ENCODE results near the gene TRPV2.
A peak's percentile ranks its signal among the peaks of the same experiment; 100 is the strongest.

Gene TRPV2

DNA sequence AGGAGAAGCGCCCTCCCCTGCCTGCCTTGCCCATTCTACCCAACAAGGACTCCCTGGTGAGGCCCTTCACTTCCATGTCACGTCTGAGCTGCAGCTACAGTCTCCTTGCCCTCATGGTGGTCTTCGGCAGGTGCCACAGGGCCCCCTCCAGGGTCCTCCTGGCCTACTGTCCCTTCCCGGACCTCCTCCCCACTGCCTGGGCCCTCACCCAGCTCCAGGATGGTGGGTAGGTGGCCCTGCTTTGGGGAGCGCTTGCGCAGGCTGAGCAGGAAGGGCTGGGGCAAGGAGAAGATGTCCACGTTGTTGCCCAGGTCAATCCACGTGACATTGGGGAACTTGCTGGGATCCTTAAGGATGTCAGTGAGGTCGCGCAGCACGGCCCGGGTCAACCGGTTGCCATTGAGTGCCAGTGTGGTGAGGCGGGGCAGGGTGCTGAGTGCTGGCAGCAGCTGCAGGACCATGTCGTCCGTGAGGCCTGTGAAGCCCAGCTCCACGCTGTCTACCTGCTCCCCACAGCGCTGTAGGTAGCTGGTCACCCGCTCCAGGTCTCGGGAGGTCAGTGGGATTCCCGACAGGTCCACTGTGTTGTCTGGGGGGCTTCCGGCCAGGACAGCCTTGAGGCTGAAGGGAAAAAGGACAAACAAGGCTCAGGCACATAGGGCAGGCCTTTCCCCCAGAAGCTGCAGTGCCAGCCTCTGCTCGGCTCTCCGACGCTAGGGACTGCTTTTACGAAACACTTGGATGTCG lies 28.3 kb downstream of the TRPV2 start:
- no peak overlapping the region for H3K56ac ChIP-seq (ENCODE audit: low read length)
- no peak overlapping the region for H3K4me2 ChIP-seq (ENCODE audit: low read length)
- no peak overlapping the region for H3K23ac ChIP-seq (ENCODE audit: low read length)
- no peak overlapping the region for H2BK120ac ChIP-seq (ENCODE audit: low read depth, low read length)
- no CpG with 5 or more reads among the region's 27 CpGs for WGBS (ENCODE audit: extremely low coverage, insufficient coverage, low lambda C conversion rate)
- H3K4ac ChIP-seq (ENCODE audit: low read depth, low read length), result no peak overlapping the region
- H3K36me3 ChIP-seq (ENCODE audit: control insufficient read depth, insufficient read depth, low read length), result peaks cover 27% of the 10 kb centered on the region
- H3K4me1 ChIP-seq (ENCODE audit: control insufficient read depth, low read depth, low read length), result peaks cover 7% of the 10 kb centered on the region
- H3K79me2 ChIP-seq (ENCODE audit: control insufficient read depth, insufficient read depth, low read length), result peaks cover 21% of the 10 kb centered on the region
- peaks cover 7% of the 10 kb centered on the region for H3K79me1 ChIP-seq (ENCODE audit: low read length)
- H3K9ac ChIP-seq (ENCODE audit: low read length), result no peak overlapping the region
- no peak overlapping the region for H3K4me3 ChIP-seq (ENCODE audit: low read length)
- H4K8ac ChIP-seq (ENCODE audit: low read depth, low read length), result no peak overlapping the region
- H4K5ac ChIP-seq (ENCODE audit: low read length), result no peak overlapping the region
- H3K27ac ChIP-seq (ENCODE audit: low read depth, low read length), result no peak overlapping the region
- no peak overlapping the region for H2BK5ac ChIP-seq (ENCODE audit: low read length)
- H3K18ac ChIP-seq (ENCODE audit: low read length), result no peak overlapping the region
- DNase-seq, result no peak
- no peak overlapping the region for H2AK5ac ChIP-seq (ENCODE audit: low read length)
- H2BK15ac ChIP-seq (replicated peaks; ENCODE audit: low read depth), result no peak overlapping the region
- no peaks in the 10 kb centered on the region for H3K27me3 ChIP-seq (ENCODE audit: insufficient read depth, low read length, poor library complexity)

DNA sequence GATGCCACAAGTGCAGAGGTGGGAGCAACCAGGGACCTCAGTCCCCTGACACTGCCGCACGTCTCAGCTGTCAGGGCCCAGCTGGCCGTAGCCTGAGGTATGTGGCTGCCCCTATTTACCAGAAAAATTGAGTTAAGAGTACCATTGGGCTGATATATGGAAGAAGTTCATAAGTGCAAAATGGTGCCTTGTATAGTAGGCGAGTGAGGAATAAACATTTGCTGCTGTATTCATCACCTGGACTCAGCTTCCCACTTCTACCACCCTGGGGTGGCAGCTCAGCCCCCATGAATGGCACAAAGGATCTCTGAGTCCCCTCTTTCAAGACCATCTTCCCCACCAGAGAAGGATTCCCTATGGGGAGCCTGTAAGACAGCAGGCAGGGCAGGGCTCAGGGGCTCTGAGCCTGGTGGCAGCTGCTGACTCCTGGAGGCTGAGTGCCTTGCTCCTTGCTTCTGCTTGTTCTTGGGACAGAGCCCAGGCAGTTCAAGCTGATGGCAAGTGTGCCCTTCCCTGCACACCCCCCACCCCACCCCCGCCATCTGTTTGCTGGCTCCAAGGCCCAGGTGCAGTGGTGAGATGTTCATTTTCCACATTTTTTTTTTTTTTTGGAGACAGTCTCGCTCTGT lies 29.0 kb downstream of the TRPV2 start:
- Histone ChIP-seq H3K27me3 (ENCODE audit: insufficient read depth, low read length, poor library complexity) (no peaks in the 10 kb centered on the region), H3K79me2 (ENCODE audit: control insufficient read depth, insufficient read depth, low read length) (peaks cover 16% of the 10 kb centered on the region), H3K79me1 (ENCODE audit: low read length) (peaks cover 7% of the 10 kb centered on the region), H2AK5ac (ENCODE audit: low read length) (no peak overlapping the region), H3K23ac (ENCODE audit: low read length) (no peak overlapping the region), H3K4me1 (ENCODE audit: control insufficient read depth, low read depth, low read length) (peaks cover 7% of the 10 kb centered on the region), H3K36me3 (ENCODE audit: control insufficient read depth, insufficient read depth, low read length) (peaks cover 28% of the 10 kb centered on the region), H4K8ac (ENCODE audit: low read depth, low read length) (no peak overlapping the region), H3K27ac (ENCODE audit: low read depth, low read length) (no peak overlapping the region), H3K4ac (ENCODE audit: low read depth, low read length) (no peak overlapping the region), H3K4me2 (ENCODE audit: low read length) (no peak overlapping the region), H3K9ac (ENCODE audit: low read length) (no peak overlapping the region), H2BK15ac (replicated peaks; ENCODE audit: low read depth) (no peak overlapping the region), H3K4me3 (ENCODE audit: low read length) (no peak overlapping the region), H4K5ac (ENCODE audit: low read length) (no peak overlapping the region), H3K18ac (ENCODE audit: low read length) (no peak overlapping the region), H2BK5ac (ENCODE audit: low read length) (no peak overlapping the region), H3K56ac (ENCODE audit: low read length) (no peak overlapping the region), H2BK120ac (ENCODE audit: low read depth, low read length) (no peak overlapping the region)
- peak; percentile 60 for DNase-seq
- no CpG with 5 or more reads among the region's 6 CpGs for WGBS (ENCODE audit: extremely low coverage, insufficient coverage, low lambda C conversion rate)

DNA sequence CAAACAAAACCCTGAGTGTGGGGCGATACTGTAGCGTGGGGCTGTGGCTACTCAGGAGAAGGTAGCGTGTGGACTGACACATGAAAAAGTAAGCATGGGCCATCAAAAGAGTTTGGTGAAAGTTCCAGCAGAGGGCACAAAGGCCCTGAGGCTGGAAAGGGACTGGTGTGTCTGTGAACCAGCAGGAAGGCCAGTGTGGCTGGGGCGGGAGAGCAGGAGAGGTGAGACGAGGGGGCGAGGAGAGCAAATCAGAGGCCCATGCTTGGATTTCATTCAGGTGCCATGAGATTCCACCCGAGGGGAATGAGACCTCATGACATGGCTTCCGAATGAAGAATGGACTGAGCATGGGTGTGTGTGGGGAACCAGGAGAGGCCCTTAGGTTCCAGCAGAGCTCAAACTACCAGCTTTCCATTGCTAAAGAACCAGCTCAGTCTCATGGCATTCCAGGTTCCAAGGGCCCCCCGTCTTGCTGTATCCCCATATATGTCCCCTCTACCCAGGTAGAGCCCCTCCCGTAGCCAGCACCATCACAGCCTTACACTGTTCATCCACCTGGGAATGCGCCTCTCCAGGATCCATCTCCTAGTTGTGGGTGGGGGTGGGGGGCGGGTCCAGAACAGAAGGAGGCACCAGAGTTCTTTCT lies 31.1 kb downstream of the TRPV2 start:
- no peak overlapping the region for H3K4me3 ChIP-seq (ENCODE audit: low read length)
- H3K56ac ChIP-seq (ENCODE audit: low read length), result no peak overlapping the region
- no peak overlapping the region for H3K9ac ChIP-seq (ENCODE audit: low read length)
- no peak overlapping the region for H2BK120ac ChIP-seq (ENCODE audit: low read depth, low read length)
- H2AK5ac ChIP-seq (ENCODE audit: low read length), result no peak overlapping the region
- H3K79me2 ChIP-seq (ENCODE audit: control insufficient read depth, insufficient read depth, low read length), result no peaks in the 10 kb centered on the region
- H3K18ac ChIP-seq (ENCODE audit: low read length), result no peak overlapping the region
- DNase-seq, result peak; percentile 80
- no peak overlapping the region for H2BK5ac ChIP-seq (ENCODE audit: low read length)
- peaks cover 5% of the 10 kb centered on the region for H3K4me1 ChIP-seq (ENCODE audit: control insufficient read depth, low read depth, low read length)
- H4K8ac ChIP-seq (ENCODE audit: low read depth, low read length), result no peak overlapping the region
- peaks cover 5% of the 10 kb centered on the region for H3K79me1 ChIP-seq (ENCODE audit: low read length)
- H3K23ac ChIP-seq (ENCODE audit: low read length), result no peak overlapping the region
- no peak overlapping the region for H3K27ac ChIP-seq (ENCODE audit: low read depth, low read length)
- H4K5ac ChIP-seq (ENCODE audit: low read length), result no peak overlapping the region
- H3K4ac ChIP-seq (ENCODE audit: low read depth, low read length), result no peak overlapping the region
- no peak overlapping the region for H2BK15ac ChIP-seq (replicated peaks; ENCODE audit: low read depth)
- H3K36me3 ChIP-seq (ENCODE audit: control insufficient read depth, insufficient read depth, low read length), result peaks cover 16% of the 10 kb centered on the region
- H3K27me3 ChIP-seq (ENCODE audit: insufficient read depth, low read length, poor library complexity), result no peaks in the 10 kb centered on the region
- no peak overlapping the region for H3K4me2 ChIP-seq (ENCODE audit: low read length)
- WGBS (ENCODE audit: extremely low coverage, insufficient coverage, low lambda C conversion rate), result no CpG with 5 or more reads among the region's 12 CpGs

DNA sequence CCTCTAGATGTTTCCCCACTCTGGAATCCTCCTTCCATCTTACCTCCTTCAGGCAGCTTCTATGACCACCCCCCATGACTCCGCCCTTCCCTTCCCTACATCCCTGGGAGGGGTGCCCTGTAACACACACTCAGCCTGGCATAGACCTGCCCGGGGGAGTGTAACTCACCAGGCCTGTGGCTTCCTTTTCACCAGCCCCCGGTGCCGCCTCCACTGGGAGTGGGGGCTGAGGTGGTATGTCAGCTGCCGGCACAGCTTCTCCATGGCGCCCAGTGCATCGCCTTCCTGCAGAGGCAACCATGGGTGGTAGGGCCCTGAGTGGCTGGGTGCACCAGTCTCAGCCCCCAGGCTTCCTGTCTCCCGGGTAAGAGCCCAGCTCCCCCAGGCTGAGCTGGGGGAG lies 32.3 kb downstream of the TRPV2 start:
- Histone ChIP-seq H2BK120ac (ENCODE audit: low read depth, low read length) (no peak overlapping the region), H3K79me1 (ENCODE audit: low read length) (peaks cover 2% of the 10 kb centered on the region), H3K23ac (ENCODE audit: low read length) (no peak overlapping the region), H3K79me2 (ENCODE audit: control insufficient read depth, insufficient read depth, low read length) (no peaks in the 10 kb centered on the region), H3K4me1 (ENCODE audit: control insufficient read depth, low read depth, low read length) (peaks cover 1% of the 10 kb centered on the region), H3K4ac (ENCODE audit: low read depth, low read length) (no peak overlapping the region), H3K27me3 (ENCODE audit: insufficient read depth, low read length, poor library complexity) (no peaks in the 10 kb centered on the region), H2BK5ac (ENCODE audit: low read length) (no peak overlapping the region), H4K5ac (ENCODE audit: low read length) (no peak overlapping the region), H3K18ac (ENCODE audit: low read length) (no peak overlapping the region), H3K36me3 (ENCODE audit: control insufficient read depth, insufficient read depth, low read length) (peaks cover 6% of the 10 kb centered on the region), H2AK5ac (ENCODE audit: low read length) (no peak overlapping the region), H3K4me3 (ENCODE audit: low read length) (no peak overlapping the region), H4K8ac (ENCODE audit: low read depth, low read length) (no peak overlapping the region), H3K56ac (ENCODE audit: low read length) (no peak overlapping the region), H3K27ac (ENCODE audit: low read depth, low read length) (no peak overlapping the region), H2BK15ac (replicated peaks; ENCODE audit: low read depth) (no peak overlapping the region), H3K4me2 (ENCODE audit: low read length) (no peak overlapping the region), H3K9ac (ENCODE audit: low read length) (no peak overlapping the region)
- no peak for DNase-seq
- WGBS (ENCODE audit: extremely low coverage, insufficient coverage, low lambda C conversion rate), result no CpG with 5 or more reads among the region's 8 CpGs

DNA sequence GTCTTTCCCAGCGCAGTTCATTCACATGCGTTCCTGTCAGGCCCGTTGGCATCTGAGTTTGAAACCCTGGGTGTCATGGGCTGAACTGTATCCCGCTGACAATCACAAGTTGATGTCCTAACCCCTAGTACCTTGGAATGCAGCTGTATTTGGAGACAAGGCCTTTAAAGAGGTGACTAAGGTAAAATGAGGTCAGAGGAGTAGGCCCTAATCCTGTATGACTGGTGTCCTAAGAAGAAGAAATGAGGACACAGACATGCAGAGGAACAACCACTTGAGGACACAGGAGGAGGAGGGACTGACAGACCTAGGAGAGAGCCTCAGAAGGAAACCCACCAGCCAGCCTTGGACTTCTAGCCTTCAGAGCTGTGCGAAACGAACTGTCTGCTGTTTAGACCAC lies 33.1 kb downstream of the TRPV2 start:
- Histone ChIP-seq H3K36me3 (ENCODE audit: control insufficient read depth, insufficient read depth, low read length) (peaks cover 4% of the 10 kb centered on the region), H4K5ac (ENCODE audit: low read length) (no peak overlapping the region), H3K4ac (ENCODE audit: low read depth, low read length) (no peak overlapping the region), H2BK120ac (ENCODE audit: low read depth, low read length) (no peak overlapping the region), H4K8ac (ENCODE audit: low read depth, low read length) (no peak overlapping the region), H3K4me2 (ENCODE audit: low read length) (no peak overlapping the region), H3K23ac (ENCODE audit: low read length) (no peak overlapping the region), H3K79me2 (ENCODE audit: control insufficient read depth, insufficient read depth, low read length) (no peaks in the 10 kb centered on the region), H3K56ac (ENCODE audit: low read length) (no peak overlapping the region), H3K9ac (ENCODE audit: low read length) (no peak overlapping the region), H3K18ac (ENCODE audit: low read length) (no peak overlapping the region), H2AK5ac (ENCODE audit: low read length) (no peak overlapping the region), H3K79me1 (ENCODE audit: low read length) (no peaks in the 10 kb centered on the region), H2BK5ac (ENCODE audit: low read length) (no peak overlapping the region), H3K4me3 (ENCODE audit: low read length) (no peak overlapping the region), H3K27ac (ENCODE audit: low read depth, low read length) (no peak overlapping the region), H2BK15ac (replicated peaks; ENCODE audit: low read depth) (no peak overlapping the region), H3K4me1 (ENCODE audit: control insufficient read depth, low read depth, low read length) (no peaks in the 10 kb centered on the region), H3K27me3 (ENCODE audit: insufficient read depth, low read length, poor library complexity) (no peaks in the 10 kb centered on the region)
- DNase-seq, result no peak
- WGBS (ENCODE audit: extremely low coverage, insufficient coverage, low lambda C conversion rate), result no CpG with 5 or more reads among the region's 6 CpGs
